IMR-90 (cell line): ENCODE results near the gene TEKT4. TPM values are rescaled to one million over a fixed set of nuclear protein-coding genes. Genes with fewer than 3 reads are reported as not detected.

Source experiments
- ATAC-seq: fragments of 200-7000 bp; cut with Tn5 transposase; 2 replicates; pipeline ENCODE4 v1.9.1; 2020; ENCODE audit warnings: low read depth, mild to moderate bottlenecking, moderate library complexity
- BruUV-seq: library from RNA; stranded (reverse); fragments of 400-500 nt; replicated peaks from 2 replicates; lab custom pipeline; 2021; lab: Mats Ljungman, UMichigan
- CTCF ChIA-PET: fragments of 300-600 bp; formaldehyde crosslinking; extraction: SDS; loops from one replicate; lab custom pipeline; 2021; ENCODE audit warnings: antibody characterized with exemption; lab: Yijun Ruan, JAX
- POLR2A ChIA-PET: fragments of 300-600 bp; sonication (Branson Sonifier 250); formaldehyde crosslinking; loops from one replicate; lab custom pipeline; 2022; ENCODE audit warnings: antibody characterized with exemption; ENCODE audit not compliant: unreplicated experiment; lab: Charles Lee
- DNase-seq: peaks from one replicate; pipeline ENCODE4 v3.0.0; 2013
- H2AFZ ChIP-seq: replicated peaks from 2 replicates; pipeline ENCODE3; 2013; ENCODE audit warnings: low read length, mild to moderate bottlenecking; ENCODE audit not compliant: poor library complexity
- H2AK5ac ChIP-seq: 2 replicates; pipeline ENCODE4 v1.6.1; 2013; ENCODE audit warnings: low read depth, low read length, inconsistent platforms
- H2AK9ac ChIP-seq: replicated peaks from 2 replicates; pipeline ENCODE3; 2013; ENCODE audit warnings: mild to moderate bottlenecking, low read depth, low read length, moderate library complexity; ENCODE audit not compliant: poor library complexity
- H2BK120ac ChIP-seq: 2 replicates; pipeline ENCODE4 v1.6.1; 2013; ENCODE audit warnings: low read depth, low read length, inconsistent platforms
- H2BK15ac ChIP-seq: 3 replicates; pipeline ENCODE4 v1.6.1; 2013; ENCODE audit warnings: low read depth, low read length, inconsistent platforms
- H2BK20ac ChIP-seq: 2 replicates; pipeline ENCODE4 v1.6.1; 2013; ENCODE audit warnings: low read depth, mild to moderate bottlenecking, inconsistent platforms, low read length, moderate library complexity
- H2BK5ac ChIP-seq: 2 replicates; pipeline ENCODE4 v1.6.1; 2013; ENCODE audit warnings: mild to moderate bottlenecking, low read depth, low read length, inconsistent platforms; ENCODE audit not compliant: poor library complexity, severe bottlenecking
- H3K14ac ChIP-seq: replicated peaks from 2 replicates; pipeline ENCODE4 v1.6.1; 2013; ENCODE audit warnings: low read depth, low read length, inconsistent platforms
- H3K18ac ChIP-seq: 2 replicates; pipeline ENCODE4 v1.6.1; 2013; ENCODE audit warnings: low read depth, low read length, control low read depth
- H3K23ac ChIP-seq: 2 replicates; pipeline ENCODE4 v1.6.1; 2013; ENCODE audit warnings: low read depth, low read length, inconsistent platforms
- H3K27ac ChIP-seq: 2 replicates; pipeline ENCODE4 v1.5.1; 2013; ENCODE audit warnings: mild to moderate bottlenecking, control low read depth, low read length; ENCODE audit not compliant: insufficient read depth
- H3K27me3 ChIP-seq: 2 replicates; pipeline ENCODE4 v1.6.1; 2013; ENCODE audit warnings: low read length; ENCODE audit not compliant: control insufficient read depth, insufficient read depth
- H3K36me3 ChIP-seq: 2 replicates; pipeline ENCODE4 v1.6.1; 2013; ENCODE audit warnings: low read length, mixed read lengths; ENCODE audit not compliant: control insufficient read depth, insufficient read depth
- H3K4ac ChIP-seq: 2 replicates; pipeline ENCODE4 v1.6.1; 2013; ENCODE audit warnings: low read depth, low read length, inconsistent platforms
- H3K4me1 ChIP-seq: 2 replicates; pipeline ENCODE4 v1.6.1; 2013; ENCODE audit warnings: low read length, mixed read lengths; ENCODE audit not compliant: control insufficient read depth, insufficient read depth
- H3K4me2 ChIP-seq: 2 replicates; pipeline ENCODE4 v1.6.1; 2013; ENCODE audit warnings: low read depth, mild to moderate bottlenecking, control low read depth, low read length, moderate library complexity
- H3K4me3 ChIP-seq: 2 replicates; pipeline ENCODE4 v1.5.1; 2013; ENCODE audit warnings: low read depth, mild to moderate bottlenecking, control low read depth, low read length, moderate library complexity; ENCODE audit not compliant: insufficient read depth
- H3K56ac ChIP-seq: 2 replicates; pipeline ENCODE4 v1.6.1; 2013; ENCODE audit warnings: low read length, inconsistent platforms; ENCODE audit not compliant: insufficient read depth; ENCODE audit errors: extremely low read depth
- H3K79me1 ChIP-seq, 2 experiments: 2 replicates each; pipeline ENCODE4 v1.6.1; 2013; ENCODE audit warnings: low read length in 2 of 2, inconsistent platforms in 1 of 2, low read depth in 1 of 2
- H3K9ac ChIP-seq: 2 replicates; pipeline ENCODE4 v1.6.1; 2013; ENCODE audit warnings: low read depth, low read length, control low read depth
- H3K9me1 ChIP-seq: 2 replicates; pipeline ENCODE4 v1.6.1; 2013; ENCODE audit warnings: low read length, inconsistent platforms; ENCODE audit not compliant: insufficient read depth
- H3K9me3 ChIP-seq: 2 replicates; pipeline ENCODE4 v1.6.1; 2013; ENCODE audit warnings: low read length; ENCODE audit not compliant: control insufficient read depth, insufficient read depth
- H4K20me1 ChIP-seq: 2 replicates; pipeline ENCODE4 v1.6.1; 2013; ENCODE audit warnings: low read length, inconsistent platforms; ENCODE audit not compliant: insufficient read depth
- H4K5ac ChIP-seq: 2 replicates; pipeline ENCODE4 v1.6.1; 2013; ENCODE audit warnings: mild to moderate bottlenecking, low read depth, low read length, control low read depth
- H4K8ac ChIP-seq, 2 experiments: 2 replicates each; pipeline ENCODE4 v1.6.1; 2013; ENCODE audit warnings: low read depth in 2 of 2, low read length in 2 of 2, control low read depth in 1 of 2, inconsistent platforms in 1 of 2
- H4K91ac ChIP-seq: 2 replicates; pipeline ENCODE4 v1.6.1; 2013; ENCODE audit warnings: low read depth, low read length, inconsistent platforms; ENCODE audit not compliant: insufficient read depth
- BHLHE40 ChIP-seq: fragments of 150-350 bp; IDR thresholded peaks from 2 replicates; pipeline ENCODE4 v1.6.1; 2016; ENCODE audit warnings: mild to moderate bottlenecking, low read depth, low read length
- ELK1 ChIP-seq: fragments of 150-350 bp; IDR thresholded peaks from 2 replicates; pipeline ENCODE4 v1.6.1; 2016; ENCODE audit warnings: low read depth, mild to moderate bottlenecking, low read length, moderate library complexity, borderline replicate concordance
- MAFK ChIP-seq: IDR thresholded peaks from 2 replicates; pipeline ENCODE4 v1.6.1; 2012; ENCODE audit warnings: low read depth, low read length, improper control_type of control experiment
- MAZ ChIP-seq: IDR thresholded peaks from 2 replicates; pipeline ENCODE4 v1.6.1; 2012; ENCODE audit warnings: low read depth, mild to moderate bottlenecking, low read length, improper control_type of control experiment, moderate library complexity, borderline replicate concordance
- NFE2L2 ChIP-seq: fragments of 150-350 bp; IDR thresholded peaks from 2 replicates; pipeline ENCODE4 v1.6.1; 2016; ENCODE audit warnings: low read depth, mild to moderate bottlenecking, low read length
- RFX5 ChIP-seq: IDR thresholded peaks from 2 replicates; pipeline ENCODE4 v1.8.0; 2012; ENCODE audit warnings: low read depth, mild to moderate bottlenecking, low read length, moderate library complexity
- SMC3 ChIP-seq: fragments of 150-350 bp; IDR thresholded peaks from 2 replicates; pipeline ENCODE4 v1.6.1; 2016; ENCODE audit warnings: low read depth, mild to moderate bottlenecking, antibody characterized with exemption, low read length, moderate library complexity
- USF2 ChIP-seq: fragments of 150-350 bp; IDR thresholded peaks from 2 replicates; pipeline ENCODE4 v1.6.1; 2017; ENCODE audit warnings: mild to moderate bottlenecking, antibody characterized with exemption, low read length, low read depth
- WGBS, 2 experiments: methylation state at CpG; one replicate each; pipeline versions ENCODE4 v1.1.5 to v1.1.7; 2013; ENCODE audit warnings: missing lambda C conversion rate in 2 of 2; ENCODE audit not compliant: insufficient read length in 1 of 2; ENCODE audit errors: extremely low coverage in 2 of 2; 5-methylcytosine and 5-hydroxymethylcytosine counted together
- dilution Hi-C: fragments of 300-500 bp; cut with HindIII; formaldehyde crosslinking; loops from one replicate; pipeline ENCODE4 v1.14.3; 2018; ENCODE audit warnings: low sequenced_read_pairs; ENCODE audit not compliant: unreplicated experiment
- in situ Hi-C: fragments of 300-500 bp; cut with MboI; formaldehyde crosslinking; loops from 3 replicates; pipeline ENCODE4 v1.14.3; 2019; ENCODE audit warnings: low sequenced_read_pairs, inconsistent platforms, mixed read lengths
- intact Hi-C: fragments of 100-400 bp; cut with micrococcal nuclease; formaldehyde crosslinking; loops from 2 replicates; pipeline ENCODE4 v1.10.0; 2022
- polyA plus RNA-seq, 3 experiments: library from polyadenylated mRNA; depleted of rRNA; stranded (reverse); fragments of >200 nt; gene quantifications; 2 replicates each; pipeline ENCODE4 v1.2.3, GENCODE V29; 2012; ENCODE audit warnings: low replicate concordance in 1 of 3
- total RNA-seq: library from RNA; depleted of rRNA; stranded (reverse); fragments of >200 nt; gene quantifications from 2 replicates; pipeline ENCODE4 v1.2.3, GENCODE V29; 2012

The TEKT4 gene
- total and polyA plus RNA-seq, 2 of the 4 experiments (the other 2 are of a cell fraction) = not detected

- H3K18ac ChIP-seq = no peak overlapping the region
- H3K9me3 ChIP-seq = no peaks in the 10 kb centered on the region
- intact Hi-C loops (no loop called here), in situ Hi-C loops (no loop called here), dilution Hi-C loops (no loop called here)
- no peaks in the 10 kb centered on the region for H4K20me1 ChIP-seq
- H2BK5ac ChIP-seq = no peak overlapping the region
- H3K79me1 ChIP-seq = no peaks in the 10 kb centered on the region
- no peak for ATAC-seq
- H3K27me3 ChIP-seq = peaks cover 2% of the 10 kb centered on the region; the same call in 1 of the 2 replicates
- no peaks in the 10 kb centered on the region for H3K9me1 ChIP-seq
- H4K8ac ChIP-seq = no peak overlapping the region
- no TSS peak for BruUV-seq
- H3K4me2 ChIP-seq = no peak overlapping the region
- CTCF ChIA-PET = no interaction called here
- H4K91ac ChIP-seq = no peak overlapping the region
- POLR2A ChIA-PET = no interaction called here
- no peak overlapping the region for H3K14ac ChIP-seq
- H3K27ac ChIP-seq = no peak overlapping the region
- no peak overlapping the region for H3K9ac ChIP-seq
- no peak overlapping the region for H4K5ac ChIP-seq
- H2BK15ac ChIP-seq = no peak overlapping the region
- TF ChIP-seq ELK1 (no peak), MAZ (no peak), RFX5 (no peak), USF2 (no peak), MAFK (no peak), NFE2L2 (no peak), SMC3 (no peak), BHLHE40 (no peak)
- H3K36me3 ChIP-seq = no peaks in the 10 kb centered on the region
- H3K23ac ChIP-seq = no peak overlapping the region
- H2AFZ ChIP-seq = no peak overlapping the region
- H3K4me3 ChIP-seq = no peak overlapping the region
- no peak overlapping the region for H2AK9ac ChIP-seq
- H3K4ac ChIP-seq = no peak overlapping the region
- H3K4me1 ChIP-seq = no peaks in the 10 kb centered on the region
- H2BK120ac ChIP-seq = no peak overlapping the region
- H2AK5ac ChIP-seq = no peak overlapping the region
- DNase-seq = no peak
- 48% methylated on average over 8 of the region's 22 CpGs; no CpG with 5 or more reads in 1 of the 2 experiments for WGBS, 2 experiments
- no peak overlapping the region for H3K56ac ChIP-seq
- H2BK20ac ChIP-seq = no peak overlapping the region
Measured at GRCh38 chr2:94869552-94870439, 1.4 kb upstream of the TEKT4 start.
